Measurements from ENCODE around the gene DDTL.

The DDTL gene

DNA sequence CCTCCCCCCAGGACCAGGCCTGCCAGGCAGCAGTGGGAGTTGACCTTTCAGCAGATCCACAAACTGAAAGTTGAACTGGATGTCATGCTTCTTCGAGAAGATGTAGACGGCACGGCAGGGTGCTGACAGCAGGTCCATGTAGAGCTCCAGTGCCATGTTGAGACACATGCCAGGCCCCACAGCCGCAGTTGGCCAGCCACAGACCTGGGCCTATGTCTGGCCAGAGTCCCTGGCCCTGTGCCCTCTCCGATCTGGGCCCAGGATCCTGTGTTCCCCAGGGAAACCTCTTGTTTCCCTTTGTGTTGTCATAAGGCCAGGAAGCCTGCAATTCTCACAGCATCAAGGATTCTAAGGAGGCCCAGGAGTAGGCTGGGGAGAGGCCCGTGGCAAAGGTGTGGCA is 38.5 kb downstream of the DDTL start, which contains the start of gene GSTT4:
Gene GSTT4, minus strand, starts transcription at position 253 of the 400 bp plus-strand sequence. Its CDS starts 97 bp downstream, at position 156.
- in situ Hi-C loops (cut with MboI; ENCODE audit: low sequenced_read_pairs) = no loop called here

- in situ Hi-C loops (cut with MboI; ENCODE audit: low sequenced_read_pairs) = no loop called here
Measured at GRCh38 chr22:24006207-24006913, 39.7 kb downstream of the DDTL start.

GRCh38 chr22:24006914-24007214 is 40.2 kb downstream of the DDTL start:
- in situ Hi-C loops (cut with MboI; ENCODE audit: low sequenced_read_pairs) = no loop called here

DNA sequence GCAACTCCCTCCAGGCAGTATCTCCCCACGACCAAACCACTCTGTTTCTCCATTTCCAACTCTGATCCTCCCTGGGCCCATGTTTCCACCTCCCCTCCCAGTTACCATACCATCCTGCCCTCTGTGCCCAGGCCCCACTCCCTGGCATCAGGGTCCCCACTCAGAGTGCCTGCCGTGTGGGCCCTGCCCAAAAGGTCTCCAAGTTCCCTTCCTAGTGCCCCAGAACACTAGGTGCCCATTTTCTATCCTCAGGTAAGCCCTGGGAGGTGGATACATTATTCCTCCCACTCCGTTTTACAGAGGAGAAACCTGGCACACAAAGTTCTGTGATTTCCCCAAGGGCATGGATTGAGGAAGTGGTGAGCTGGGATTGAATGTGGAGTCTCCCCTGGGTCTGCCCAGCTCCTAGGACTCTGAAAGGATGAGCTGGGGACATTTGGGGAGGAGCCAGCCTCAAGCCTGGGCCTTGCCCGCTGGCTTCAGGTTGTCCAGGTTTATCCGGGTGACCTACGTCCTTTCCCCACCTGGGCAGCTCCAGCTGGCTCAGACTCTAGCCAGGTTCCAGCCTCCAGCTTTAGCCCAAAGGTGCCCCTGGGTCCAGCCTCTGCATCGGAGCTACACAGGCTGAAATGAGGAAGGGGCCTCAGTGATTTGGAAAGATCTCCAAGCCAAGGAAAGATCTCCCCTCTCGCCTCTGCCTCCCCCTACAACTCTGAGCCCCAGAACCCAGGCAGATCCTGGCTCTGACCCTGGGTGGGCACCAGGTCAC is 40.7 kb downstream of the DDTL start:
- in situ Hi-C loops (cut with MboI; ENCODE audit: low sequenced_read_pairs) = no loop called here

GRCh38 chr22:24008022-24008283 is 41.3 kb downstream of the DDTL start:
- in situ Hi-C loops (cut with MboI; ENCODE audit: low sequenced_read_pairs) = no loop called here

DNA sequence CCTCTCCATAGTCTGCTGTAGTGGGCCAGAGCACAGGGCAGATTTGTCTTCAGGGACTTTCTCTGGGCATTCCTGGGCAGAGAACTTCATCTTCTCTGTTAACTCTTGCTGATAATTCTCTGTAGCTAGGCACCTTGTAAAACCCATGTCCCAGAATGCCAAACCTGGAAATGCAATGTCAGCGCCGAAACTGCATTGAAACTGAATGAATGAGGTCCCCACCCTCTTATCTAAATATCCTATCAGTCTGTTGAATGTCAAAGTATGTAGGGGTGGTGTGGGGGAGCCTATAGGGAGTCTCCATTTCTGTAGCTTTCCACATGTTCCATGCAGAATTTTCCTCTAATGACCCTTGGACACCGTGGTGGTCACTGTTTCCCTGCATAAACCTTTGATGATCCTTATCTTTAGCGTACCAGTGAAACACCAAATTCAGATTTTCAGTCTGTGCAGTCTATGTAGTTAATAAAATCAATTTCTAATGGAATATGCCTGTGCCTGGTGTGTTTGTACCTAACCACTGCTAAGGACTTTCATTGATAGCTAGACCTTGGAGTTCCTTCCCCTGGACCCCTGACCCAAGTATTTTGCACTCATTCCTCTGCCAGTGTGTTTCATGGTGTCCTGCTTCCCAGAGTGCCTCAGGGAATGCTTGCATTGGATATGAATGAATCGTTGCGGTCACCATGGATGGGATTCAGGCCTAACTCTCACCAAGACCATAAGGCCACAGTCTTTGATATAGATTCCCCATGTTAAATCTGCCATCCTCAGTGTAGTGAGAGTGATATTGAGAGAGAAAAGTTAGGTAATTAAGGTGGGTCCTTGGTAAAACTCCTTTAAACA is 41.9 kb downstream of the DDTL start:
- in situ Hi-C loops (cut with MboI; ENCODE audit: low sequenced_read_pairs) = no loop called here

- in situ Hi-C loops (cut with MboI; ENCODE audit: low sequenced_read_pairs) = no loop called here
Measured at GRCh38 chr22:24009227-24010017, 42.7 kb downstream of the DDTL start.

- in situ Hi-C loops (cut with MboI; ENCODE audit: low sequenced_read_pairs) = no loop called here
Measured at GRCh38 chr22:24010018-24010391, 43.3 kb downstream of the DDTL start.

DNA sequence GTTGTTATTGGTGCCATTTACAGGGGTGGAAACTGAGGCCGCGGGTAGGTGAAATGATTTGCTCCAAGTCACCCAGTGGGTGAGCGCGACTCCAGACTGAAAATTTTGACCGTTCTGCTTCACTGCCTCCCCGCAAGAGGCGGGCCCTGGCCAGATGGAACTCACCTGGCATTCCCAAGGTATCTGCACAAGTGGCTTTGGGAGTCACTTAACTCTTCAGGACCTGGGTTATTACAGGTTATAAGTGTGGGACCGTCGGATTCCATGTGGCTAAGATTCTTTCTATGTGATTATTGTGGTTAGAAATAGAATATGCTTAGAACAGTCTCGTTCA is 45.0 kb downstream of the DDTL start:
- in situ Hi-C loops (cut with MboI; ENCODE audit: low sequenced_read_pairs) = no loop called here

GRCh38 chr22:24016156-24016555 is 49.5 kb downstream of the DDTL start:
- in situ Hi-C loops (cut with MboI; ENCODE audit: low sequenced_read_pairs) = no loop called here

DNA sequence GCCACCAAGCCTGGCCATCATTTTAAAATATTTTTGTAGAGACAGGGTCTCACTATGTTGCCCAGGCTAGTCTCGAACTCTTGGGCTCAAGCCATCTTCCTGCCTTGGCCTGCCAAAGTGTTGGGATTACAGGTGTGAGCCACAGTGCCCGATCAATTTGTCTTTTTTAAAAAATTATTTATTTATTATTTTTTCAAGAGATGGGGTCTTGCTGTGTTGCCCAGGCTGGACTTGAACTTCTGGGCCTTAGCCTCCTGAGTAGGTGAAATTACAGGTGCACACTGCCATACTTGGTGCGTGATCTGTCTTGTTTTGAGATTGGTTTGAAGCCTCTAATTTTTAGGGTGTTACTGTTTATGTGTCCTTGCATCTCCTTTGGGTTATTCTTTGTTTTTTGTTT is 54.6 kb downstream of the DDTL start:
- in situ Hi-C loops (cut with MboI; ENCODE audit: low sequenced_read_pairs) = no loop called here

Data from hTERT RPE-1 (cell line).